ENCODE results near the gene ANO1.

ANO1 gene

DNA sequence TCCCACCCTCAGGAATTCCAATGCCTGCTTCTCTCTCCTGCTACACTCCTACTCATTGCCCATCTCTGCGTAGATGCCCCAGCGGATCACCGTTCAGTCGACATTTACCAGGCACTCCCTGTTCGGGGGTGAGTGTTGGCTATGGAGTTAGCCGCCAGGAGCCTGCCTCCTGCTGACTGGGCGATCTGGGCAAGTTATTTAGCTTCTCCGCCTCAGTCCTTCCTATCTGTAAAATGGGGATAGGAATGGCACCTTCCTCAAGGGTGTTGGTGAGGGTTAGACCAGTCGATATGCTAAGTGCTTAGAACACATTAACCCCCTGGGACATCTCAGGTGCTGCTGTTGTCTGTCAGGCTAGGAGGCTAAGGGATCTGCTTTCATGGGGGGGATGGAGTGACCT, 155.8 kb downstream of the ANO1 start:
- DNase-seq (ENCODE audit: low spot score) (no peak), FAIRE-seq (no peak)

All from urothelium cell line (cell line).